HEK293 (cell line): ENCODE results near the gene PPP1R10.

Source experiments
- BCL11A ChIP-seq: fragments of 450-650 bp; formaldehyde crosslinking; IDR thresholded peaks from 2 replicates; pipeline ENCODE4 v1.5.1; 2016; ENCODE audit warnings: low read depth, missing biosample characterization, missing genetic modification characterization
- CTCF ChIP-seq: fragments of 450-650 bp; formaldehyde crosslinking; IDR thresholded peaks from 2 replicates; pipeline ENCODE4 v1.5.1; 2016; ENCODE audit warnings: missing biosample characterization, missing genetic modification characterization
- GLIS2 ChIP-seq: fragments of 450-650 bp; formaldehyde crosslinking; IDR thresholded peaks from 2 replicates; pipeline ENCODE4 v1.5.1; 2016; ENCODE audit warnings: missing biosample characterization, missing genetic modification characterization
- PATZ1 ChIP-seq: fragments of 450-650 bp; formaldehyde crosslinking; IDR thresholded peaks from 2 replicates; pipeline ENCODE4 v1.5.1; 2016; ENCODE audit warnings: missing biosample characterization, missing genetic modification characterization
- PRDM2 ChIP-seq: fragments of 450-650 bp; formaldehyde crosslinking; IDR thresholded peaks from 2 replicates; pipeline ENCODE4 v1.5.1; 2016; ENCODE audit warnings: missing biosample characterization, missing genetic modification characterization, borderline replicate concordance
- SP3 ChIP-seq: fragments of 450-650 bp; formaldehyde crosslinking; IDR thresholded peaks from 2 replicates; pipeline ENCODE4 v1.5.1; 2016; ENCODE audit warnings: missing biosample characterization, missing genetic modification characterization
- YY1 ChIP-seq: fragments of 450-650 bp; formaldehyde crosslinking; IDR thresholded peaks from 2 replicates; pipeline ENCODE4 v1.5.1; 2018; ENCODE audit warnings: missing biosample characterization, missing genetic modification characterization
- ZBTB8A ChIP-seq: fragments of 450-650 bp; formaldehyde crosslinking; IDR thresholded peaks from 2 replicates; pipeline ENCODE4 v1.5.1; 2016; ENCODE audit warnings: missing biosample characterization, missing genetic modification characterization
- ZFP41 ChIP-seq: fragments of 450-650 bp; formaldehyde crosslinking; IDR thresholded peaks from 2 replicates; pipeline ENCODE4 v1.5.1; 2016; ENCODE audit warnings: missing biosample characterization, missing genetic modification characterization, borderline replicate concordance
- ZNF707 ChIP-seq: fragments of 450-650 bp; formaldehyde crosslinking; IDR thresholded peaks from 2 replicates; pipeline ENCODE4 v1.5.1; 2016; ENCODE audit warnings: missing biosample characterization, missing genetic modification characterization
- ZSCAN5A ChIP-seq: fragments of 450-650 bp; formaldehyde crosslinking; IDR thresholded peaks from 2 replicates; pipeline ENCODE4 v1.5.1; 2016; ENCODE audit warnings: missing biosample characterization, missing genetic modification characterization

- TF ChIP-seq CTCF (tag by site-specific recombination) (no peak), ZBTB8A (tag by site-specific recombination) (no peak), ZFP41 (no peak), PRDM2 (tag by site-specific recombination) (no peak), GLIS2 (no peak), BCL11A (no peak), ZNF707 (tag by site-specific recombination) (no peak), YY1 (tag by site-specific recombination) (no peak), ZSCAN5A (tag by site-specific recombination) (no peak), PATZ1 (no peak), SP3 (tag by site-specific recombination) (no peak)
These were observed 23.4 kb upstream of the PPP1R10 start for GRCh38 chr6:30640481-30640880.
